ENCODE results near the gene LMAN1. TPM values are rescaled to one million over a fixed set of nuclear protein-coding genes. Genes with fewer than 3 reads are reported as not detected.

Gene LMAN1
- total RNA-seq, 1 experiment from 2014 or later = 174 TPM

DNA sequence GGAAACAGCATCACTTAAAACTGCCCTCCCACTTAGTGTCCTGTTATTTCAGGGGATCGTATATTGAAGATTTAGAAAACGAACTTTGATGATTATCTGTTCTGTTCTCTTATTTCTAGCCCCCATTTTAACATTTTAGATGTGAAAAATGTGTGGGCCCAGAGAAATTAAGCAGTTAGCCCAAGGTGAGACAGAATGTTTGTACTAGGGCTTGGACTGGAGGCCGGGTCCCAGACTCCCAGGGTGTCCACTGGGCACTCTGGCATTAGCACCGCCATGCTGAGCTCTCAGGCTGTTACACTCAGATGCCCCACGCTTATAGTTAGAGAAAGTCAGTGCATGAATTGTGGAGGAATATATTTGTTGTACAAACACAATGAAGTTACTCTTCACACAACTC, 80.3 kb downstream of the LMAN1 start:
- TF ChIP-seq CTCF (IDR thresholded peaks at IDR 0.05; ENCODE audit: unreplicated experiment) = no peak
- no peaks in the 10 kb centered on the region for H3K36me3 Mint-ChIP-seq (ENCODE audit: insufficient read depth, unreplicated experiment)
- H3K9me3 Mint-ChIP-seq (ENCODE audit: low read depth, unreplicated experiment) = no peaks in the 10 kb centered on the region
- H3K27me3 Mint-ChIP-seq (ENCODE audit: unreplicated experiment) = peaks cover 95% of the 10 kb centered on the region
- CTCF ChIA-PET = no interaction called here
- no peak for DNase-seq
- H3K4me1 Mint-ChIP-seq (ENCODE audit: low read depth, unreplicated experiment) = no peaks in the 10 kb centered on the region
- BruUV-seq (replicated peaks) = no TSS peak
- no peak overlapping the region for H3K27ac Mint-ChIP-seq (ENCODE audit: unreplicated experiment)
- intact Hi-C loops (cut with micrococcal nuclease; ENCODE audit: unreplicated experiment) = no loop called here
- H3K4me3 Mint-ChIP-seq (ENCODE audit: low read depth, unreplicated experiment) = no peak overlapping the region

Other genes starting within 250 kb of the LMAN1 start
- 101 and 106 TPM in 2 replicates for gene SEC11C, start 219.4 kb downstream of the LMAN1 start, total RNA-seq (2022)
- gene GRP, start 139.1 kb downstream of the LMAN1 start, total RNA-seq (2022) = not detected in 2 replicates
- gene RAX, start 85.8 kb downstream of the LMAN1 start, total RNA-seq (2022) = not detected in 2 replicates
- not detected in 2 replicates for gene CPLX4, start 40.6 kb downstream of the LMAN1 start, total RNA-seq (2022)